Activated CD8-positive, alpha-beta memory T cell treated with anti-CD3 and anti-CD28 coated beads for 4 hours (primary cell): ENCODE data around the gene GPD1.
"Not testable (repeated sequence)": the region's sequence is repeated elsewhere in the genome, so short reads cannot be mapped to it uniquely, and the experiment has no call there.

Source experiments
- DNase-seq, 2 donors: peaks; one replicate each; pipeline ENCODE4 v3.0.0-alpha.2; 2020; ENCODE audit warnings: low read depth in 2 of 2

The GPD1 gene

GRCh38 chr12:50073712-50074111 lies 30.1 kb upstream of the GPD1 start:
- DNase-seq, result no peak

- peak; percentile 53 to 62 for DNase-seq
Measured at GRCh38 chr12:50074936-50075807, 28.6 kb upstream of the GPD1 start.

GRCh38 chr12:50075808-50076170 lies 28.0 kb upstream of the GPD1 start:
- DNase-seq, result no peak

GRCh38 chr12:50077099-50077498 lies 26.7 kb upstream of the GPD1 start:
- no peak for DNase-seq

GRCh38 chr12:50078281-50078680 lies 25.5 kb upstream of the GPD1 start:
- DNase-seq, result no peak

- DNase-seq, result no peak
Measured at GRCh38 chr12:50079771-50080170, 24.0 kb upstream of the GPD1 start.

GRCh38 chr12:50081096-50081808 lies 22.6 kb upstream of the GPD1 start:
- DNase-seq, result no peak

GRCh38 chr12:50082644-50083043 lies 21.2 kb upstream of the GPD1 start:
- no peak for DNase-seq

- DNase-seq, result no peak
Measured at GRCh38 chr12:50083301-50083700, 20.5 kb upstream of the GPD1 start.

GRCh38 chr12:50084409-50084774 lies 19.4 kb upstream of the GPD1 start:
- not testable (repeated sequence) for DNase-seq

- DNase-seq, result peak; percentile 63 to 76
Measured at GRCh38 chr12:50084775-50085614, 18.8 kb upstream of the GPD1 start, which contains the start of gene SMARCD1. Gene SMARCD1 (plus strand): TSS chr12:50085342. CDS start chr12:50085370, 28 bp downstream.

- DNase-seq, result no peak
Measured at GRCh38 chr12:50085615-50086072, 18.2 kb upstream of the GPD1 start.

GRCh38 chr12:50086148-50086547 lies 17.7 kb upstream of the GPD1 start:
- DNase-seq, result no peak

- no peak for DNase-seq
Measured at GRCh38 chr12:50087151-50087550, 16.7 kb upstream of the GPD1 start.

- no peak for DNase-seq
Measured at GRCh38 chr12:50087995-50088394, 15.8 kb upstream of the GPD1 start.

GRCh38 chr12:50088577-50089335 lies 15.1 kb upstream of the GPD1 start:
- DNase-seq, result peak; percentile 25 to 33

GRCh38 chr12:50089730-50090129 lies 14.1 kb upstream of the GPD1 start:
- no peak for DNase-seq

- no peak for DNase-seq
Measured at GRCh38 chr12:50090391-50090790, 13.4 kb upstream of the GPD1 start.

- DNase-seq, result no peak
Measured at GRCh38 chr12:50097952-50098351, 5.9 kb upstream of the GPD1 start.

GRCh38 chr12:50099302-50100008 lies 4.4 kb upstream of the GPD1 start:
- DNase-seq, result no peak

GRCh38 chr12:50100561-50100960 lies 3.2 kb upstream of the GPD1 start:
- no peak for DNase-seq
